Measurements from ENCODE around the gene ZFP62.

GRCh38 chr5:180862645-180863044 lies 1.6 kb upstream of the ZFP62 start:
- TF ChIP-seq CTCF (conservative IDR thresholded peaks at IDR 0.05 in 1 of 2, IDR thresholded peaks at IDR 0.05 in 1 of 2; ENCODE audit: extremely low read depth in 1 of 2, insufficient read depth in 1 of 2, low read depth in 1 of 2, low read length in 2 of 2) (no peak), EZH2 (IDR thresholded peaks at IDR 0.05; ENCODE audit: borderline replicate concordance, low read length) (no peak)

All from mammary epithelial cell (primary cell).